GM23248 (cell line): ENCODE results near the gene FBP1.

ENCODE experiments used
- EZH2 ChIP-seq: fragments of 200-600 bp; sonication (generic); IDR thresholded peaks from 2 replicates; pipeline ENCODE4 v1.6.1; 2018; ENCODE audit warnings: antibody characterized with exemption, mild to moderate bottlenecking; ENCODE audit not compliant: insufficient read depth, poor library complexity, severe bottlenecking
- EZH2phosphoT487 ChIP-seq: fragments of 200-600 bp; sonication (generic); IDR thresholded peaks from 2 replicates; pipeline ENCODE4 v1.6.1; 2018; ENCODE audit warnings: antibody characterized with exemption, moderate library complexity, mild to moderate bottlenecking, low read depth; ENCODE audit not compliant: insufficient read depth

- TF ChIP-seq EZH2phosphoT487 (no peak), EZH2 (no peak)
These were observed 81.9 kb downstream of the FBP1 start for GRCh38 chr9:94557376-94557775.
